Common myeloid progenitor, CD34-positive (primary cell): ENCODE data around the gene CACYBP.

ENCODE experiments used
- CTCF ChIA-PET: fragments of 350-600 bp; sonication (Branson Sonifier 250); formaldehyde crosslinking; loops from one replicate; lab custom pipeline; 2021; ENCODE audit warnings: antibody characterized with exemption; lab: Charles Lee
- POLR2A ChIA-PET: fragments of 350-600 bp; sonication (Branson Sonifier 250); formaldehyde crosslinking; loops from one replicate; lab custom pipeline; 2021; ENCODE audit warnings: antibody characterized with exemption; lab: Charles Lee
- DNase-seq, 3 donors: peaks; one replicate each; pipeline versions ENCODE4 v3.0.0 to v3.0.0-alpha.2; 2013
- H3K27ac ChIP-seq, 2 experiments: 1 replicate in 1 of 2; 2 replicates in 1 of 2; pipeline ENCODE4 v1.7.0; 2013; ENCODE audit warnings: inconsistent platforms in 2 of 2, low read length in 2 of 2, mild to moderate bottlenecking in 2 of 2, low read depth in 1 of 2, moderate library complexity in 1 of 2; ENCODE audit not compliant: severe bottlenecking in 2 of 2, insufficient read depth in 1 of 2, poor library complexity in 1 of 2
- H3K27me3 ChIP-seq, 5 experiments: replicated peaks in 2 of 5; 1 replicate in 3 of 5; 2 replicates in 2 of 5; pipeline versions ENCODE4 v1.6.1 to v1.7.0; 2013; ENCODE audit warnings: low read length in 4 of 5, mild to moderate bottlenecking in 2 of 5, moderate library complexity in 2 of 5, inconsistent platforms in 1 of 5; ENCODE audit not compliant: insufficient read depth in 5 of 5, control insufficient read depth in 4 of 5
- H3K36me3 ChIP-seq, 4 experiments: 1 replicate in 2 of 4; 2 replicates in 2 of 4; pipeline versions ENCODE4 v1.6.1 to v1.7.0; 2013; ENCODE audit warnings: low read length in 3 of 4, control low read depth in 1 of 4, mild to moderate bottlenecking in 1 of 4; ENCODE audit not compliant: control insufficient read depth in 4 of 4, insufficient read depth in 4 of 4
- H3K4me1 ChIP-seq, 4 experiments: 1 replicate in 3 of 4; 2 replicates in 1 of 4; pipeline versions ENCODE4 v1.6.1 to v1.7.1; 2013; ENCODE audit warnings: low read length in 3 of 4, mild to moderate bottlenecking in 3 of 4, control low read depth in 1 of 4, inconsistent platforms in 1 of 4, moderate library complexity in 1 of 4; ENCODE audit not compliant: control insufficient read depth in 4 of 4, insufficient read depth in 4 of 4; ENCODE audit errors: control extremely low read depth in 1 of 4
- H3K4me3 ChIP-seq, 7 experiments: 1 replicate in 4 of 7; 2 replicates in 3 of 7; pipeline versions ENCODE4 v1.5.1 to v1.7.0; 2013; ENCODE audit warnings: mild to moderate bottlenecking in 7 of 7, low read length in 6 of 7, moderate library complexity in 6 of 7, inconsistent platforms in 2 of 7, low read depth in 2 of 7, control low read depth in 1 of 7; ENCODE audit not compliant: insufficient read depth in 4 of 7, control insufficient read depth in 1 of 7; ENCODE audit errors: extremely low read depth in 1 of 7
- H3K9me3 ChIP-seq, 5 experiments: 1 replicate in 4 of 5; 2 replicates in 1 of 5; pipeline versions ENCODE4 v1.6.1 to v1.7.1; 2013; ENCODE audit warnings: low read length in 4 of 5, mild to moderate bottlenecking in 2 of 5, inconsistent platforms in 1 of 5, low read depth in 1 of 5, moderate library complexity in 1 of 5; ENCODE audit not compliant: control insufficient read depth in 4 of 5, insufficient read depth in 2 of 5; ENCODE audit errors: control extremely low read depth in 1 of 5
- WGBS: methylation state at CpG from one replicate; pipeline ENCODE4 v1.1.5; 2013; ENCODE audit not compliant: insufficient coverage; 5-methylcytosine and 5-hydroxymethylcytosine counted together

Gene CACYBP

GRCh38 chr1:174995916-174996315 is 3.8 kb upstream of the CACYBP start:
- Histone ChIP-seq H3K27ac (no peak overlapping the region), H3K36me3 (no peaks in the 10 kb centered on the region), H3K27me3 (no peaks in the 10 kb centered on the region), H3K9me3 (no peaks in the 10 kb centered on the region), H3K4me1 (peaks cover 8 to 24% (median 12%) of the 10 kb centered on the region in 4 experiments), H3K4me3 (no peak overlapping the region)
- DNase-seq, result no peak
- CTCF ChIA-PET, result interaction anchor here (1.3 to 6.5 kb wide), 2 partner anchors 11 to 225 kb away, joined by 5 to 52 read pairs; no protein-coding TSS in a partner anchor
- WGBS, result 100% methylated on average over 1 of the region's 1 CpG
- POLR2A ChIA-PET, result interaction anchor here (1.5 kb wide), 1 partner anchor 28 kb away, joined by 3 read pairs; the partner anchor contains the start of gene MRPS14

- H3K4me3 ChIP-seq, result no peak overlapping the region
- no peaks in the 10 kb centered on the region for H3K9me3 ChIP-seq
- no peaks in the 10 kb centered on the region for H3K36me3 ChIP-seq
- peak in 2 of 3 donors; percentile 44 to 61 for DNase-seq
- H3K27me3 ChIP-seq, result no peaks in the 10 kb centered on the region
- ChIA-PET POLR2A (interaction anchor here (1.5 kb wide), 1 partner anchor 27 kb away, joined by 3 read pairs; the partner anchor contains the start of gene MRPS14), CTCF (interaction anchor here (0.6 to 6.5 kb wide), 4 partner anchors 12 to 226 kb away, joined by 3 to 52 read pairs (median 4); partner anchors contain the start of gene MRPS14)
- peaks cover 12 to 29% (median 17%) of the 10 kb centered on the region in 4 experiments for H3K4me1 ChIP-seq
- H3K27ac ChIP-seq, result no peak overlapping the region
- WGBS, result no CpG with 5 or more reads among the region's 1 CpG
These were observed 3.3 kb upstream of the CACYBP start for GRCh38 chr1:174996476-174996875.

GRCh38 chr1:174997041-174997440 is 2.7 kb upstream of the CACYBP start:
- no peak for DNase-seq
- WGBS, result 96% methylated on average over 2 of the region's 3 CpGs
- no peaks in the 10 kb centered on the region for H3K27me3 ChIP-seq
- no peaks in the 10 kb centered on the region for H3K9me3 ChIP-seq
- ChIA-PET POLR2A (no interaction called here), CTCF (interaction anchor here (0.6 to 6.5 kb wide), 6 partner anchors 13 to 228 kb away, joined by 3 to 52 read pairs (median 4); partner anchors contain the start of gene MRPS14)
- H3K4me1 ChIP-seq, result peaks cover 14 to 33% (median 20%) of the 10 kb centered on the region in 4 experiments
- H3K36me3 ChIP-seq, result no peaks in the 10 kb centered on the region
- no peak overlapping the region for H3K27ac ChIP-seq
- H3K4me3 ChIP-seq, result no peak overlapping the region

- Histone ChIP-seq H3K36me3 (no peaks in the 10 kb centered on the region), H3K27me3 (no peaks in the 10 kb centered on the region), H3K4me1 (peaks cover 17 to 44% (median 23%) of the 10 kb centered on the region in 4 experiments), H3K4me3 (peak overlapping the region; percentile 18 to 98 (median 87)), H3K27ac (peak overlapping the region; percentile 100), H3K9me3 (no peaks in the 10 kb centered on the region)
- WGBS, result 22% methylated on average over 18 of the region's 19 CpGs
- CTCF ChIA-PET, result interaction anchor here (0.7 to 6.5 kb wide), 9 partner anchors 14 to 229 kb away, joined by 3 to 52 read pairs (median 4); partner anchors contain the start of gene MRPS14
- peak; percentile 80 to 84 (median 84) for DNase-seq
- POLR2A ChIA-PET, result interaction anchor here (0.8 to 1.8 kb wide), 4 partner anchors 9 to 228 kb away, joined by 3 to 10 read pairs (median 4); partner anchors contain the start of gene MRPS14
These were observed 1.1 kb upstream of the CACYBP start for GRCh38 chr1:174998569-174999215.

- Histone ChIP-seq H3K27me3 (no peaks in the 10 kb centered on the region), H3K4me3 (peak overlapping the region; percentile 87 to 98 (median 94)), H3K36me3 (no peaks in the 10 kb centered on the region), H3K9me3 (no peaks in the 10 kb centered on the region), H3K4me1 (peaks cover 17 to 44% (median 23%) of the 10 kb centered on the region in 4 experiments), H3K27ac (peak overlapping the region; percentile 100)
- DNase-seq, result peak; percentile 99 to 100 (median 100)
- CTCF ChIA-PET, result interaction anchor here (0.9 to 6.5 kb wide), 8 partner anchors 15 to 230 kb away, joined by 3 to 52 read pairs (median 4); partner anchors contain the start of gene MRPS14
- WGBS, result 0% methylated on average over 57 of the region's 58 CpGs
- POLR2A ChIA-PET, result interaction anchor here (0.8 to 1.8 kb wide), 5 partner anchors 9 to 228 kb away, joined by 3 to 10 read pairs (median 3); partner anchors contain the start of gene MRPS14
These were observed 371 bp upstream of the CACYBP start for GRCh38 chr1:174999216-174999935.

GRCh38 chr1:175000697-175001187 is 995 bp downstream of the CACYBP start:
- Histone ChIP-seq H3K4me3 (peak overlapping the region; percentile 87 to 98 (median 94)), H3K36me3 (peaks cover 0 to 9% (median 8%) of the 10 kb centered on the region in 4 experiments), H3K9me3 (peaks cover 0 to 1% (median 0%) of the 10 kb centered on the region in 5 experiments), H3K4me1 (peaks cover 17 to 44% (median 23%) of the 10 kb centered on the region in 4 experiments), H3K27me3 (no peaks in the 10 kb centered on the region), H3K27ac (peak overlapping the region; percentile 78 to 92)
- POLR2A ChIA-PET, result interaction anchor here (0.5 to 1.3 kb wide), 2 partner anchors 22 to 988 kb away, joined by 5 to 7 read pairs; partner anchors contain the start of gene MRPS14
- WGBS, result 4% methylated on average over 4 of the region's 5 CpGs
- no peak for DNase-seq
- CTCF ChIA-PET, result interaction anchor here (0.7 to 6.5 kb wide), 7 partner anchors 10 to 31 kb away, joined by 3 to 52 read pairs (median 4); partner anchors contain the start of gene MRPS14
